Measurements from ENCODE around the gene SHISA4. TPM values are rescaled to one million over a fixed set of nuclear protein-coding genes. Genes with fewer than 3 reads are reported as not detected.

SHISA4 gene
- polyA plus RNA-seq, 1 donor from 2014 or later = 1.5 TPM

- Histone ChIP-seq H3K27me3 (ENCODE audit: insufficient read depth, low read depth, low read length) (peaks cover 17% of the 10 kb centered on the region), H3K4me2 (ENCODE audit: low read length) (no peak overlapping the region), H4K20me1 (ENCODE audit: insufficient read depth) (no peaks in the 10 kb centered on the region), H3K4me3 (ENCODE audit: low read length) (peak overlapping the region; percentile 60), H3K79me2 (replicated peaks; ENCODE audit: insufficient read depth, low read length) (no peaks in the 10 kb centered on the region), H3K9ac (ENCODE audit: low read length) (peak overlapping the region; percentile 53), H3K9me2 (ENCODE audit: insufficient read depth, low read length) (no peaks in the 10 kb centered on the region), H3K9me3 (ENCODE audit: low read length) (no peaks in the 10 kb centered on the region), H3K36me3 (ENCODE audit: insufficient read depth, low read length) (no peaks in the 10 kb centered on the region), H2AFZ (ENCODE audit: low read depth, low read length) (peak overlapping the region; percentile 42), H3F3A (ENCODE audit: insufficient read depth, low read length, poor library complexity, severe bottlenecking) (no peaks in the 10 kb centered on the region), H3K27ac (ENCODE audit: low read length) (no peak overlapping the region)
- TF ChIP-seq SMC3 (conservative IDR thresholded peaks at IDR 0.05; ENCODE audit: poor library complexity) (no peak), POLR2AphosphoS5 (IDR thresholded peaks at IDR 0.05) (no peak), TAF1 (IDR thresholded peaks at IDR 0.05; ENCODE audit: low read depth) (no peak)
Observed at GRCh38 chr1:201889090-201889968, 631 bp downstream of the SHISA4 start.

- Histone ChIP-seq H3K4me3 (ENCODE audit: low read length) (no peak overlapping the region), H3K27ac (ENCODE audit: low read length) (no peak overlapping the region), H3K9me3 (ENCODE audit: low read length) (no peaks in the 10 kb centered on the region), H3F3A (ENCODE audit: insufficient read depth, low read length, poor library complexity, severe bottlenecking) (no peaks in the 10 kb centered on the region), H3K36me3 (ENCODE audit: insufficient read depth, low read length) (no peaks in the 10 kb centered on the region), H2AFZ (ENCODE audit: low read depth, low read length) (no peak overlapping the region), H3K9me2 (ENCODE audit: insufficient read depth, low read length) (no peaks in the 10 kb centered on the region), H3K4me2 (ENCODE audit: low read length) (no peak overlapping the region), H3K9ac (ENCODE audit: low read length) (no peak overlapping the region), H3K27me3 (ENCODE audit: insufficient read depth, low read depth, low read length) (peaks cover 17% of the 10 kb centered on the region), H3K79me2 (replicated peaks; ENCODE audit: insufficient read depth, low read length) (no peaks in the 10 kb centered on the region), H4K20me1 (ENCODE audit: insufficient read depth) (no peaks in the 10 kb centered on the region)
- TF ChIP-seq SMC3 (conservative IDR thresholded peaks at IDR 0.05; ENCODE audit: poor library complexity) (no peak), POLR2AphosphoS5 (IDR thresholded peaks at IDR 0.05) (no peak), REST (IDR thresholded peaks at IDR 0.05; ENCODE audit: borderline replicate concordance) (no peak), TAF1 (IDR thresholded peaks at IDR 0.05; ENCODE audit: low read depth) (no peak), RAD21 (conservative IDR thresholded peaks at IDR 0.05) (no peak), EP300 (conservative IDR thresholded peaks at IDR 0.05; ENCODE audit: poor library complexity, severe bottlenecking) (no peak)
Observed at GRCh38 chr1:201890223-201890622, 1.5 kb downstream of the SHISA4 start.

DNA sequence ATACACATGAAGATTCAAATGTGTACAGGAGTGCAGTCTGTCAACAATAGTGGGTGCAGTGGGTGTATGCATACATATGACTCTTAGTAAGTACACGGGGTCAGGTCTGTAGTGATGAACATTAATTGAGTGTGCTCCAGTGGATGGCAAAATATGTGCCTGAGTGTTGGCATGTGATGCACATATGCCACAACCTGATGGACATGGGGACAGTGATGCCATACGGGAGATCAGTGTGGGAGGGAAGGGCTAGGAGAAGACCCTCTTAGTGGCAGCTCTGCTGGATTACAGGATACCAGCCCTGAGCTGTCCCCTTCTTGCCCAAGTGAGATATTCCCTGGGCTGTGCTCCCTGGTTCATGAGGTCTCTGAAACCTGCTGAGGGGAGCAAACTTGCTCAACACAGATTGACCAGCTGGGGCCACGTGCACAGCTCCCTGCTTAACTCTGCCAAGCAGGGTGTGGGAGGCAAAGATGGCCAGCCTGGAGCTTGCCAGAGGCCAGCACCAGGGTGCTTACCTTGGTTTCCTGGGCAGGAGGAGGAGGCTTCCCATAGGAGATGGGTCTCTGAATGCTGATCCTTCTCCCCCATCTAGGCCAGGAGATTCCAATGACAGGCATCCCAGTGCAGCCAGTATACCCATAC, 2.2 kb downstream of the SHISA4 start:
- no peaks in the 10 kb centered on the region for H4K20me1 ChIP-seq (ENCODE audit: insufficient read depth)
- no peaks in the 10 kb centered on the region for H3K79me2 ChIP-seq (replicated peaks; ENCODE audit: insufficient read depth, low read length)
- no peak overlapping the region for H2AFZ ChIP-seq (ENCODE audit: low read depth, low read length)
- no peak overlapping the region for H3K9ac ChIP-seq (ENCODE audit: low read length)
- H3K27me3 ChIP-seq (ENCODE audit: insufficient read depth, low read depth, low read length) = peaks cover 17% of the 10 kb centered on the region
- TF ChIP-seq REST (IDR thresholded peaks at IDR 0.05; ENCODE audit: borderline replicate concordance) = no peak
- no peak for TF ChIP-seq SMC3 (conservative IDR thresholded peaks at IDR 0.05; ENCODE audit: poor library complexity)
- TF ChIP-seq EP300 (conservative IDR thresholded peaks at IDR 0.05; ENCODE audit: poor library complexity, severe bottlenecking) = no peak
- H3K4me3 ChIP-seq (ENCODE audit: low read length) = no peak overlapping the region
- no peak overlapping the region for H3K27ac ChIP-seq (ENCODE audit: low read length)
- H3K9me2 ChIP-seq (ENCODE audit: insufficient read depth, low read length) = no peaks in the 10 kb centered on the region
- no peaks in the 10 kb centered on the region for H3F3A ChIP-seq (ENCODE audit: insufficient read depth, low read length, poor library complexity, severe bottlenecking)
- no peak overlapping the region for H3K4me2 ChIP-seq (ENCODE audit: low read length)
- no peaks in the 10 kb centered on the region for H3K9me3 ChIP-seq (ENCODE audit: low read length)
- H3K36me3 ChIP-seq (ENCODE audit: insufficient read depth, low read length) = no peaks in the 10 kb centered on the region
